GM19395 (cell line): ENCODE results near the gene RBM14.
"Not testable (repeated sequence)": the region's sequence is repeated elsewhere in the genome, so short reads cannot be mapped to it uniquely, and the experiment has no call there.

ENCODE experiments used
- ATAC-seq: cut with Tn5 transposase; IDR thresholded peaks from one replicate; pipeline ENCODE4 v1.9.1; 2021; ENCODE audit warnings: mild to moderate bottlenecking, moderate library complexity; ENCODE audit not compliant: unreplicated experiment

RBM14 gene

GRCh38 chr11:66598993-66599392 lies 17.4 kb upstream of the RBM14 start:
- no peak for ATAC-seq

DNA sequence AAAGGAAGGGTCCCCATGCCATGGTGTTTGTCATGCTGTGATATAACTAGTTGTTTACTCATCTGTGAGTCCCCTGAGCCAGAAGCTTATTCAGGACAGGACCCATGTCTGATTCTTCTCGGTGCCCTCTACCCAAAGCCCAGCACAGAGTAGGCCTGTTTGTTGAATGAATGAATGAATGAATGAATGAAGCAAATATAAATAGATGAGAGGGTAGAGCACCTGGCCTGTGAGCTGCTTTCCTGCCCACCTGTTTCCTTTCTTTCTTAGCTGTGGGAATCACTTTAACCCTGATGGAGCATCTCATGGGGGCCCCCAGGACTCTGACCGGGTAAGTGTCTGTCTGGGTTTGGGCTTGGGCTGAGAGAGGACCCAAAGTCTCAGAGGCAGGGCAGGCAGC lies 16.2 kb upstream of the RBM14 start:
- no peak for ATAC-seq

DNA sequence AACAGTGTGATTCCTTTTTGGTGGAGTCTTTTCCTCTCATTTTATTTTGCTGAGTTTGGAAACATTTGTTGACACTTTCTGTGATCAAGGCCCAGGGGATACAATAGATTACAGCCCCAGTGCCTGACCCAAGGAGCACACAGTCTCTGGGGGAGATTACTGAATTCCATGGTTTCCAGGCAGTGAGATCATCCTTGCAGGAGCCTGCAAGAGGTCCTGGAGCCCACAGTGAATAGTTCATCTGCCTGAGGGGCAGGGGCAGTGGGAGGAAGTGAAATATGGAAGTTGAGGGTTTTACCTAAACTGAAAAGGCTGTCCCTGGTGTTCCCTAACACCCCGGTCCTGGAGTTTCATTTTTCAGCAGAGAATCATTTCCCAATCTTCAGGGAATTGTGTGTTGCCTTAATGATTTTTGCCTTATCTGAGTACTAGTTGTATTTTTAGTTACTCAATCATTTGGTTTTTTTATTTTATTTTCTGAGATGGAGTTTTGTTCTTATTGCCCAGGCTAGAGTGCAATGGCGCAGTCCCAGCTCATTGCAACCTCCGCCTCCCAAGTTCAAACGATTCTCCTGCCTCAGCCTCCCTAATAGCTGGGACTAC lies 15.7 kb upstream of the RBM14 start:
- ATAC-seq = no peak

- no peak for ATAC-seq
Observed at GRCh38 chr11:66603072-66603471, 13.4 kb upstream of the RBM14 start.

DNA sequence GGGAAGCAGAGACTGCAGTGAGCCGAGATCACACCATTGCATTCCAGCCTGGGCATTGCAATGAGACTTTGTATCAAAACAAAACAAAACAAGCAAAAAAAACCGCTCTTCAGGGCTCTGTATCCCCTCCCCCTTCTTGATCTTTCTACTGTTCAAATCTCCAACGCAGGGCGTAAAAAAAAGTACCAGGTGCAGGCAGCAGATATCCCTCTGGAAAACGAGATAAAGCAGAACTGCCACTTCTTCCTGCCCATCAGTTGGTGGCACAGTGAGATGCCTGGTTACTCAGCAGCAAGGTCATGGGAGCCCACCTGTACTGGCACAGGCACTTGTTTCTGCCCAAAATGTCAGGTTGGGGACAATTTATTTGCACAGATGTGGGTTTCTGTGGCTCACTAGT lies 12.3 kb upstream of the RBM14 start:
- ATAC-seq = no peak

DNA sequence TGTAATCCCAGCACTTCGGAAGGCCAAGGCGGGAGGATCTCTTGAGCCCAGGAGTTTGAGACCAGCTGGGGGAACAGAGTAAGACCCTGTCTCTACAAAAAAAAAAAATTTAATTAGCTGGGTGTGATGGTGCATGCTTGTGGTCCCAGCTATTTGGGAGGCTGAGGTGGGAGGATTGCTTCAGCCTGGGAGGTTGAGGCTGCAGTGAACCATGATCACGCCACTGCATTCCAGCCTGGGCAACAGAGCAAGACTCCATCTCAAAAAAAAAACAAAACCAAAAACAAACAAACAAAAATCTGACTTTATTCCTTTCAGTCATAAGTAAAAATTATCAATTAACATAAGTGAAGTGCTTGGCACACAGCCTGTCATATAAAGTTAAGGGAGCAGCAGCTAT lies 9.8 kb upstream of the RBM14 start:
- not testable (repeated sequence) for ATAC-seq

DNA sequence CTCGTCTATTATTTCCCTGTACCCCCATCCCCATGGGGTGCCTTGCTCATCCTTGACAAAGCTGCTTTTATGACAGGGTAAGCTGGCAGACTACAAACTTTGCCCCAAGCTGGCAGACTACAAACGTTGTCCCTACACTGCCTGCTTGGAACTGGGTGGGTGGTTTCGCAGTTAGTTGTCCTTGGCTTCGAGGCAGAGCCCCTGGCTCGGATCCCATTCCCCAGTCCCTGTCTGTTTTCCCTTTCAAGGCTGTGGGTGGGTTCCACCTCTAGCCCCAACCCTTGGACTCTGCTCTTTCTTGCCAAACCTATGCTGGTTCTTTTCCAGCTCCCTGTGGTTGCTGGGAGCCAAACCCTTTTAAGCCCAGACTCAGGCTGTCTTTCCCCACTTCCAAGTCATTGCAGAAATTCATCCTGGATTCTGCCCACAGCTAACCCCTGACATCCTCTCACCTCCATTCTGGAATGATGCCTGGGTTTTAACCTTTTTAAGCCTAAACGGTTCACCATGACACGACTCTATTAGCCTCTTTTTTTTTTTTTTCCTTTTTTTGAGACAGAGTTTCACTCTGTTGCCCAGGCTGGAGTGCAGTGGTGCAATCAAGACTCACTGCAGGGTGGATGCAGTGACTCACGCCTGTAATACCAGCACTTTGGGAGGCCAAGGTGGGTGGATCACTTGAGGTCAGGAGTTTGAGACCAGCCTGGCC lies 9.2 kb upstream of the RBM14 start:
- no peak for ATAC-seq

DNA sequence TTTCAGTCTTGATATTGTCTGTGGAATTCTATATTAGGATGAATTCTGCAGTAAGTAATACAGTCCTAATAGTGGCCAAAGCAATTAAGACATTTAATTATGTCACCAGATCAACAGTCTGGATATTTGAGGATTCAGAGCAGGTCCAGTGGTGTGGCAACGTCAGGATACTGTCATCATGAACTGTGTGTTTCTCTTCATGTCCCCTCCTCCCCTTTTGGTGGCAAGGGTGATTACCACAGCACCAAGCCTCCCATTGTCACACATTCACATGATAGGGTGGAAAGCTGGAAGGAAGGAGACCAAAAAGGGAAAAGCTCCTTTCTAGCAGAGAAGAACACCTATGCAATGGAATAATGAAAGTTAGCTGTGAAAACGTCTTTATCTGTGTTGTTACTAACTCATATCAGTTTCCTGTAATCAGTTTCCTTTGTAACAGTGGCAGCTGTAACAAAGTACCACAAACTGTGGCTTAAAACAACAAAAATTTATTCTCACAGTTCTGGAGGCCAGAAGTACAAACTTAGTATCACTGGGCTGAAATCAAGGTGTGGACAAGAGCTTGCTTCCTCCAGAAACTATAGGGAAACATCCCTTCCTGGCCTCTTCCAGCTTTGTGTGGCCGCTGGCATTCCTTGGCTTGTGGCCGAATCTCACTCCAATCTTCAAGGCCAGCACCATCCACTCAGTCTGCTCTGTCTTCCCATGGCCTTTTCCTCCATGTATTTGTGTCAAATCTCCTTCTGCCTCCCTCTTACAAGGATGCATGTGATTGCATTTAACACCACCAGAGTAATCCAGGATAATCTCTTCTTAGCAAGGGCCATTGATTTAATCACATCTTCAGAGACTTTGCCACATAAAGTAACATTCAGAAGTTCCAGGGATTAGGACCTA lies 6.5 kb upstream of the RBM14 start:
- no peak for ATAC-seq

DNA sequence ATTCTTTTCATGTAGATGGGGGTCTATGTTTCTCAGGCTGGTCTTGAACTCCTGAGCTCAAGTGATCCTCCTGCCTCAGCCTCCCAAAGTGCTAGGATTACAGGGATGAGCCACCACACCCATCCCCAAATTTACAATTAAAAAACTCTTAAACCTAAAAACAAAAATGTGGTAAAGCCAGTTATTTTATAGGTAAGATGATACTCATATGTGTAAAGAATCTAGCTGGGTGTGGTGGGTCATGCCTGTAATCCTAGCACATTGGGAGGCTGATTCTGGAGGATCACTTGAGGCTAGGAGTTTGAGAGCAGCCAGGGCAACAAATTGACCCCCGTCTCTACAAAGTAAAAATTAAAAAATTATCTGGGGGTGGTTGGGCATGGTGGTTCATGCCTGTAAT lies 4.0 kb upstream of the RBM14 start:
- ATAC-seq = no peak

- ATAC-seq = no peak
Observed at GRCh38 chr11:66614073-66614472, 2.4 kb upstream of the RBM14 start.

GRCh38 chr11:66617155-66617834 lies 865 bp downstream of the RBM14 start:
- ATAC-seq = peak; percentile 13

- no peak for ATAC-seq
Observed at GRCh38 chr11:66619080-66619554, 2.7 kb downstream of the RBM14 start.

DNA sequence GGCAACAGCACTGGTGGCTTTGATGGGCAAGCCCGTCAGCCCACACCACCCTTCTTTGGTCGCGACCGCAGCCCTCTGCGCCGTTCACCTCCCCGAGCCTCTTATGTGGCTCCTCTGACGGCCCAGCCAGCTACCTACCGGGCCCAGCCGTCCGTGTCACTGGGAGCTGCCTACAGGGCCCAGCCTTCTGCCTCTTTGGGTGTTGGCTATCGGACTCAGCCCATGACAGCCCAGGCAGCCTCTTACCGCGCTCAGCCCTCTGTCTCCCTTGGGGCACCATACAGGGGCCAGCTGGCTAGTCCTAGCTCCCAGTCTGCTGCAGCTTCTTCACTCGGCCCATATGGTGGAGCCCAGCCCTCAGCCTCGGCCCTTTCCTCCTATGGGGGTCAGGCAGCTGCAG lies 8.0 kb downstream of the RBM14 start:
- ATAC-seq = no peak

- no peak for ATAC-seq
Observed at GRCh38 chr11:66625041-66625751, 8.8 kb downstream of the RBM14 start.

DNA sequence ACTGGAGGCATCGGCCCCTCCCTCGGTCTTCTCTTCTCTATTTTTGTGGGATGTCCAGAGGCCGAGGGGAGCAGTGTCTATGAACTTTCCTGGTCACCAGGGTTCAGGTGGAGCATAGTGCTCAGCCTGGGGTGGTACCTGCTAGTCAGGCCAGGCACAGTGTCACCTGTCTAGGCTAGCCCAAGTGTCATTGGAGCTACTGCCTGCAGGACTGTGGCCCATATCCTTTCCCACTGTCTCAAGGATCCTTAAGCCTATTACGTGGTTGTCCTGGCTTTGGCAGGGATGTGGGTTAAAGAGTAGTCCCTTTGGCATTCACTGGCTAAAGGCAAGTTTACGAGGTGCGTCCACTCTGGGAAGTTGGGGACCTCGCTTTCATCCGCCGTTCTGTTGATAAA lies 9.3 kb downstream of the RBM14 start:
- ATAC-seq = no peak

GRCh38 chr11:66626382-66626781 lies 10.0 kb downstream of the RBM14 start:
- ATAC-seq = no peak

DNA sequence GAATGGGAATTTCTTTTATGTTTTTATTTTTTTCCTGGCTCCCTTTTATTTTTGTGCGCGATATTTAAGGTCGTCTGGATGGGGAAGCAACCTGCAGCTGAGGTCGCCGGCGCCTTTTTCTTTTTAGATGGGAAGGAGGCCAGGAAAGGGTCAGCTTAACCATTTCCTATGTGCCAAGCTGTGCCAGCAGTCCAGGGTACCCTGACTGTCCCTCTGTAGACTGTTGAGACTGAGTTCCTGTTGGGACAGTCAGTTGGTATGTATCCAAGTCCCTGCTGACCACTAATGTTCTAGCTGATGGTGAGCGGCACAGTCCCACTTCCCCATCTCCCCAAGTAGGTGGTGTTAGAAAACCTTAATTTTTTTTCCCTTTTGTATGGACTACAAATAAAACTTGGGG lies 10.5 kb downstream of the RBM14 start:
- no peak for ATAC-seq

DNA sequence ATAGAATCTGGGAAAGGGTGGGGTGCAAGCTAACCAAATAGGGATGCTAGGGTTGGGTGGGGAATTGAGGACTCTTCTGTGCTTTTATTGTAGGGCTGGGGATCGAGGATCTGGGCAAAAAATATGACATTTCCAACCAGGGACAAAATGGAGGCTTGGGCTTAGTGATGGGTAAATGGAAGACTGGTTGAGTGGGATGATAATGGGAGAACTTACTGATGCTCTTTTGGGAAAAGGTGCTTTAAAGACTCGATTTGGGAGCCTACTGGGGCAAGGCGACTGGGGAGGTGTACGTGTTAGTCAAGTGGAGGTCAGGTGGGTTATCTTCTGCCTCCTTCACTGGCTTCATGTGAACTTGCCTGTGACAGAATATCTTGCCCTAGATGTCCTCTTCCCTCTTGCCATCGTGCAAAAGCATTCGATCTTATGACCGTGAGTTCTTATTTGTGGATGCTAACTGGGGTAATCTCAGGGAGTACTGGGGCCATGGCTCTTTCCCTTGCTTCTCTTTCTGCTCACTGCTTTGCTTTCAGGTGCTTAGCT lies 11.7 kb downstream of the RBM14 start:
- no peak for ATAC-seq

DNA sequence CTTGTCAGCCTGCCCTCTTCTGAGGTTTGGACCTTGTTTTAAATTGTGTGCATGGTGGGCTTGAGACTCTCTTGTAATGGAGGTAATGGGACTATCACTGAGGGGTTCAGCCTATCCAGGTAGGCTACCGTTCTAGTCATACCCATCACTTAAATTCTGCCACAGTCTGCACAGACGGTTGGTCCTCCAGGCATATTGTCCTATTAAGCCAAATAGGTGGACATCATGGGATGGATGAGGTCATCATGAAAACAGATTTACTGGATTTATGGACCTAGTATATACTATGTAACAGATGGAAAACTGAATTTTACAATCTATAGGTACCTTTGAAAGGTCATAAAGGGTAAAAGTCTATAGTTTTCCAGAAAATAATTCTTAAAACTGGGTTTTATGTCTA lies 12.9 kb downstream of the RBM14 start:
- no peak for ATAC-seq

DNA sequence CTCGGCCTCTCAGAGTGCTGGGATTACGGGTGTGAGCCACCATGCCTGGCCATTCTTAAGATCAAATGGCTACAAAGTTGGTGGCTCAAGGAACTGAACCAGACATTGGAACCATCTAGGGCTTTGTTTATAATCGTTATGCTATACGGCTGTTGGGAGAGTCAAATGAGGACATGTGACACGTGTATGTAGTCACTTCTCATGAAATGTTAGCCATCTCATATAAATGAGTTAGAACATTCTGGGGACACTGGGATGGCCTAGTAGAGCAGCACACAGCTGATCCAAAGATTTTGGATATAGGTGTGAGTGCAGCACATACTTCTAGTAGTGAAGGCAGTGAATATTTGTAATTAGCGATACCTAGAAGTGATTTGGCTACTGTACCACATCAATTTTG lies 15.5 kb downstream of the RBM14 start:
- ATAC-seq = no peak
